Measurements from ENCODE around the gene PLPP2. TPM values are rescaled to one million over a fixed set of nuclear protein-coding genes. Genes with fewer than 3 reads are reported as not detected.

PLPP2 gene
- total and polyA plus RNA-seq, 2 experiments from 2014 or later: 9.9 to 20.2 TPM

- Histone ChIP-seq H3K27ac (no peak overlapping the region), H3K79me2 (no peaks in the 10 kb centered on the region), H3K9me3 (ENCODE audit: low read depth) (no peaks in the 10 kb centered on the region), H3K4me2 (no peak overlapping the region), H3K36me3 (replicated peaks; ENCODE audit: insufficient read depth, low read depth) (no peaks in the 10 kb centered on the region), H2AFZ (no peak overlapping the region), H3K4me3 (no peak overlapping the region), H3K4me1 (ENCODE audit: insufficient read depth) (no peaks in the 10 kb centered on the region), H3K9me2 (replicated peaks; ENCODE audit: insufficient read depth) (no peaks in the 10 kb centered on the region), H3K27me3 (no peaks in the 10 kb centered on the region), H4K20me1 (ENCODE audit: insufficient read depth, poor library complexity, severe bottlenecking) (no peaks in the 10 kb centered on the region)
- DNase-seq (ENCODE audit: low spot score): no peak
- no peak for TF ChIP-seq CTCF (IDR thresholded peaks at IDR 0.05; ENCODE audit: poor library complexity)
- TF ChIP-seq EZH2phosphoT487 (IDR thresholded peaks at IDR 0.05; ENCODE audit: low read depth, severe bottlenecking, unreplicated experiment): no peak
- TF ChIP-seq EZH2 (IDR thresholded peaks at IDR 0.05; ENCODE audit: borderline replicate concordance): no peak
- 89% methylated on average over 8 of the region's 8 CpGs for WGBS (ENCODE audit: low lambda C conversion rate, missing lambda C conversion rate)
Observed at GRCh38 chr19:279231-279630, 12.0 kb downstream of the PLPP2 start.

- H3K4me3 ChIP-seq: no peak overlapping the region
- peak; percentile 66 for DNase-seq (ENCODE audit: low spot score)
- no peak overlapping the region for H3K4me2 ChIP-seq
- no peak overlapping the region for H2AFZ ChIP-seq
- TF ChIP-seq EZH2phosphoT487 (IDR thresholded peaks at IDR 0.05; ENCODE audit: low read depth, severe bottlenecking, unreplicated experiment): no peak
- TF ChIP-seq EZH2 (IDR thresholded peaks at IDR 0.05; ENCODE audit: borderline replicate concordance): no peak
- no peak for TF ChIP-seq CTCF (IDR thresholded peaks at IDR 0.05; ENCODE audit: poor library complexity)
- H3K27me3 ChIP-seq: no peaks in the 10 kb centered on the region
- no peaks in the 10 kb centered on the region for H3K36me3 ChIP-seq (replicated peaks; ENCODE audit: insufficient read depth, low read depth)
- no peaks in the 10 kb centered on the region for H3K9me3 ChIP-seq (ENCODE audit: low read depth)
- H3K79me2 ChIP-seq: no peaks in the 10 kb centered on the region
- H4K20me1 ChIP-seq (ENCODE audit: insufficient read depth, poor library complexity, severe bottlenecking): no peaks in the 10 kb centered on the region
- 47% methylated on average over 21 of the region's 21 CpGs for WGBS (ENCODE audit: low lambda C conversion rate, missing lambda C conversion rate)
- no peak overlapping the region for H3K27ac ChIP-seq
- H3K4me1 ChIP-seq (ENCODE audit: insufficient read depth): no peaks in the 10 kb centered on the region
- no peaks in the 10 kb centered on the region for H3K9me2 ChIP-seq (replicated peaks; ENCODE audit: insufficient read depth)
Observed at GRCh38 chr19:277581-278165, 13.5 kb downstream of the PLPP2 start.

GRCh38 chr19:277131-277530 lies 14.1 kb downstream of the PLPP2 start:
- H3K4me3 ChIP-seq: no peak overlapping the region
- TF ChIP-seq EZH2phosphoT487 (IDR thresholded peaks at IDR 0.05; ENCODE audit: low read depth, severe bottlenecking, unreplicated experiment) (no peak), EZH2 (IDR thresholded peaks at IDR 0.05; ENCODE audit: borderline replicate concordance) (no peak), CTCF (IDR thresholded peaks at IDR 0.05; ENCODE audit: poor library complexity) (no peak)
- no peaks in the 10 kb centered on the region for H3K79me2 ChIP-seq
- H3K9me3 ChIP-seq (ENCODE audit: low read depth): no peaks in the 10 kb centered on the region
- no peaks in the 10 kb centered on the region for H3K36me3 ChIP-seq (replicated peaks; ENCODE audit: insufficient read depth, low read depth)
- no peak overlapping the region for H3K4me2 ChIP-seq
- no peak overlapping the region for H2AFZ ChIP-seq
- DNase-seq (ENCODE audit: low spot score): no peak
- WGBS (ENCODE audit: low lambda C conversion rate, missing lambda C conversion rate): 78% methylated on average over 7 of the region's 7 CpGs
- H3K4me1 ChIP-seq (ENCODE audit: insufficient read depth): no peaks in the 10 kb centered on the region
- no peaks in the 10 kb centered on the region for H3K27me3 ChIP-seq
- H3K27ac ChIP-seq: no peak overlapping the region
- no peaks in the 10 kb centered on the region for H4K20me1 ChIP-seq (ENCODE audit: insufficient read depth, poor library complexity, severe bottlenecking)
- no peaks in the 10 kb centered on the region for H3K9me2 ChIP-seq (replicated peaks; ENCODE audit: insufficient read depth)

Measured in hepatocyte (in vitro differentiated cells).